Uterus (tissue), 4 donors: ENCODE data around the gene FAM209A. TPM values are rescaled to one million over a fixed set of nuclear protein-coding genes. Genes with fewer than 3 reads are reported as not detected.

ENCODE experiments used
- DNase-seq, 2 donors: peaks; one replicate each; pipeline ENCODE4 v3.0.0-alpha.2; 2019 to 2020
- H3K27ac ChIP-seq, 2 donors: fragments of 200-600 bp; sonication (generic); 1 replicate in 1 of 2; 2 replicates in 1 of 2; pipeline ENCODE4 v1.5.1; 2016 to 2018
- H3K27me3 ChIP-seq, 2 donors: fragments of 200-600 bp; sonication (generic); one replicate each; pipeline ENCODE4 v1.5.1; 2018 to 2019; ENCODE audit warnings: control low read depth in 1 of 2
- H3K36me3 ChIP-seq, 2 donors: fragments of 200-600 bp; sonication (generic); one replicate each; pipeline ENCODE4 v1.5.1; 2019; ENCODE audit warnings: control low read depth in 1 of 2
- H3K4me1 ChIP-seq, 2 donors: fragments of 200-600 bp; sonication (generic); one replicate each; pipeline ENCODE4 v1.5.1; 2018 to 2019; ENCODE audit warnings: control low read depth in 1 of 2
- H3K4me3 ChIP-seq, 2 donors: fragments of 200-600 bp; sonication (generic); 1 replicate in 1 of 2; 2 replicates in 1 of 2; pipeline ENCODE4 v1.5.1; 2018 to 2019; ENCODE audit warnings: mild to moderate bottlenecking in 1 of 2
- H3K9me3 ChIP-seq, 2 donors: fragments of 200-600 bp; sonication (generic); one replicate each; pipeline ENCODE4 v1.5.1; 2019; ENCODE audit warnings: control low read depth in 1 of 2
- CTCF ChIP-seq, 4 experiments: fragments of 200-600 bp in 2 of 4; fragments of 450-650 bp in 2 of 4; sonication (generic) in 2 of 4; IDR thresholded peaks; one replicate each; pipeline ENCODE4 v1.5.1; 2016 to 2019; ENCODE audit warnings: antibody characterized with exemption in 4 of 4, mild to moderate bottlenecking in 2 of 4, moderate library complexity in 1 of 4
- POLR2A ChIP-seq, 2 donors: fragments of 450-650 bp; IDR thresholded peaks; one replicate each; pipeline ENCODE4 v1.6.1; 2016; ENCODE audit warnings: antibody characterized with exemption in 2 of 2, mild to moderate bottlenecking in 1 of 2, moderate library complexity in 1 of 2
- intact Hi-C: fragments of 100-400 bp; cut with DNase I; formaldehyde crosslinking; loops from one replicate; pipeline ENCODE4 v1.15.1; 2023; ENCODE audit warnings: low total_unique reads
- total RNA-seq, 4 donors: library from RNA; depleted of rRNA in 3 of 4; stranded (reverse); fragments of >200 nt in 3 of 4; gene quantifications; one replicate each; pipeline versions ENCODE4 v1.1.0 to v1.2.4, GENCODE V29; 2014 to 2023
- donor health status: DM: yes; HTN: yes; CAD: no.

FAM209A gene
- total RNA-seq, 4 donors from 2014 or later: 0.76 TPM; not detected in 3

GRCh38 chr20:56504373-56505005 is 20.1 kb upstream of the FAM209A start:
- H3K9me3 ChIP-seq: no peaks in the 10 kb centered on the region
- no peaks in the 10 kb centered on the region for H3K36me3 ChIP-seq
- no peak overlapping the region for H3K4me3 ChIP-seq
- H3K27ac ChIP-seq: no peak overlapping the region
- H3K27me3 ChIP-seq: no peaks in the 10 kb centered on the region
- intact Hi-C loops: no loop called here
- no peak for DNase-seq
- TF ChIP-seq CTCF (IDR thresholded peaks at IDR 0.05) (no peak), POLR2A (IDR thresholded peaks at IDR 0.05) (no peak)
- no peaks in the 10 kb centered on the region for H3K4me1 ChIP-seq

DNA sequence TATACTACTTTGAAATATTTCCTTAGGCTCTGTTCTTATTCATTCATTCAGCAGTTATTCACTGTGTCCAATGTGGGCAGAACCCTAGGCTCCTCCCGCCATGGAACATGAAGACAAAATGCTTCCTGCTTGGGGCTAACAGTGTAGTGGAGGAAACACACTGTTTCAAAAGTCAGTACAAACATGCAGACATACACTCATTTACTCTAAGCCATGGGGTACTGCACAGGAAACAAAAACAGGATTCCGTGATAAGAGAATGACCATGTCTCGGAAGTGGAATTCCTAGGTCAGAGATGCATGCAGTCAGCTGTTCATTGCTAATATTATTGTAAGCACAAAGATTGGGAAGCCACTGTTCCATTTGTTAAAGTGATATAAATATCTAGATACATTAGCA is 18.4 kb upstream of the FAM209A start:
- TF ChIP-seq CTCF (IDR thresholded peaks at IDR 0.05): no peak
- no peak for TF ChIP-seq POLR2A (IDR thresholded peaks at IDR 0.05)
- Histone ChIP-seq H3K9me3 (no peaks in the 10 kb centered on the region), H3K27ac (no peak overlapping the region), H3K4me3 (no peak overlapping the region), H3K27me3 (no peaks in the 10 kb centered on the region), H3K4me1 (no peaks in the 10 kb centered on the region), H3K36me3 (no peaks in the 10 kb centered on the region)
- intact Hi-C loops: no loop called here
- no peak for DNase-seq

GRCh38 chr20:56511926-56512325 is 12.6 kb upstream of the FAM209A start:
- H3K9me3 ChIP-seq: no peaks in the 10 kb centered on the region
- H3K27ac ChIP-seq: no peak overlapping the region
- no peaks in the 10 kb centered on the region for H3K27me3 ChIP-seq
- H3K4me1 ChIP-seq: no peaks in the 10 kb centered on the region
- intact Hi-C loops: no loop called here
- no peak overlapping the region for H3K4me3 ChIP-seq
- TF ChIP-seq POLR2A (IDR thresholded peaks at IDR 0.05) (no peak), CTCF (IDR thresholded peaks at IDR 0.05) (no peak)
- DNase-seq: no peak
- no peaks in the 10 kb centered on the region for H3K36me3 ChIP-seq

GRCh38 chr20:56513161-56514150 is 11.1 kb upstream of the FAM209A start:
- H3K27me3 ChIP-seq: no peaks in the 10 kb centered on the region
- TF ChIP-seq CTCF (IDR thresholded peaks at IDR 0.05): no peak
- no peak for TF ChIP-seq POLR2A (IDR thresholded peaks at IDR 0.05)
- no peak overlapping the region for H3K27ac ChIP-seq
- intact Hi-C loops: no loop called here
- no peak overlapping the region for H3K4me3 ChIP-seq
- no peaks in the 10 kb centered on the region for H3K36me3 ChIP-seq
- no peak for DNase-seq
- no peaks in the 10 kb centered on the region for H3K4me1 ChIP-seq
- no peaks in the 10 kb centered on the region for H3K9me3 ChIP-seq

GRCh38 chr20:56516631-56517030 is 7.9 kb upstream of the FAM209A start:
- Histone ChIP-seq H3K9me3 (peaks cover 0 to 23% of the 10 kb centered on the region in 2 donors), H3K4me1 (no peaks in the 10 kb centered on the region), H3K4me3 (no peak overlapping the region), H3K36me3 (no peaks in the 10 kb centered on the region), H3K27me3 (no peaks in the 10 kb centered on the region), H3K27ac (no peak overlapping the region)
- TF ChIP-seq CTCF (IDR thresholded peaks at IDR 0.05): no peak
- TF ChIP-seq POLR2A (IDR thresholded peaks at IDR 0.05): no peak
- DNase-seq: no peak
- intact Hi-C loops: no loop called here
